Cardiac septum (tissue), 1 donor: ENCODE data around the gene GLS2. TPM values are rescaled to one million over a fixed set of nuclear protein-coding genes. Genes with fewer than 3 reads are reported as not detected.
"Not testable (repeated sequence)": the region's sequence is repeated elsewhere in the genome, so short reads cannot be mapped to it uniquely, and the experiment has no call there.

Source experiments
- DNase-seq: peaks from one replicate; pipeline ENCODE4 v3.0.0-alpha.2; 2020; ENCODE audit warnings: low spot score
- intact Hi-C: fragments of 100-400 bp; cut with DNase I; formaldehyde crosslinking; loops from one replicate; pipeline ENCODE4 v1.14.0; 2022
- long read RNA-seq: library from polyadenylated mRNA; unstranded; transcript quantifications from one replicate; pipeline ENCODE4 v2.0.0, GENCODE V29; 2021
- total RNA-seq: library from RNA; stranded (reverse); fragmentation: NEBNext Ultra II Directional; extraction: Animal tissue kit (Norgen Biotek cat#: 25700); gene quantifications from one replicate; pipeline ENCODE4 v1.2.1, GENCODE V29; 2021
- donor health status: DM: no; HTN: no; CAD: no.

GLS2 gene
- total RNA-seq = 0.38 TPM
- long read RNA-seq, partial matches to known transcripts = 0 of 3 reads
- long read RNA-seq, other reads (novel, unspliced or antisense) = 3 of 3 reads

GRCh38 chr12:56488041-56488955 is at the start of gene GLS2:
Gene GLS2, minus strand, starts transcription at chr12:56488161. Its CDS starts 43 bp downstream, at chr12:56488118.
- intact Hi-C loops = no loop called here
- DNase-seq = peak; percentile 86

- intact Hi-C loops = no loop called here
- no peak for DNase-seq
Observed at GRCh38 chr12:56537546-56537945, 49.6 kb upstream of the GLS2 start.

DNA sequence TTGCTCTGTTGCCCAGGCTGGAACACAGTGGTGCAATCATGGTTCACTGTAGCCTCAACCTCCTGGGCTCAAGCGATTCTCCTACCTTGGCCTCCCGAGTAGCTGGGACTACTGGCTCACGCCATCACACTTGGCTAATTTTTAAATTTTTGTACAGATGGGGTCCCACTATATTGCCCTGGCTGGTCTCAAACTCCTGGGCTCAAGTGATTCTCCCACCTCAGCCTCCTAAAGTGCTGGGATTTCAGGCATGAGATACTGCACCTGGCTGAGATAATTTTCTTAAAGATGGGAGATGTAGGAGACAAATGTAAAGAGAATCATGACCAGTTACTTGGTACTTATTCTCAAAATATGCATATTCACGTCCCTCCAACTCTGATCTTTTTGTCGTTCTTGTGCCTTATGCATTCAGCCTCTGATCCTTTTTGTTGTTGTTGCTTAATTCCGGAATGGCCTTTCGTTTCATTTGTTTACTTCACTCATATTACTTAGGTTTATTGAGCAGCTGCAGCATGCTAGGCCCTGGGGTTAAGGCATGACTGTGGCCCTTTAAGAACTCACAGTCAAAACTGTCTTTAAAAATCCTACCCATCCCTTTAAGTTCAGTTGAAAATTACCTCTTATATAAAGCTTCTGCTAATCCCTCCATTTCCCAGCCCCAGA is 42.6 kb upstream of the GLS2 start:
- intact Hi-C loops = no loop called here

DNA sequence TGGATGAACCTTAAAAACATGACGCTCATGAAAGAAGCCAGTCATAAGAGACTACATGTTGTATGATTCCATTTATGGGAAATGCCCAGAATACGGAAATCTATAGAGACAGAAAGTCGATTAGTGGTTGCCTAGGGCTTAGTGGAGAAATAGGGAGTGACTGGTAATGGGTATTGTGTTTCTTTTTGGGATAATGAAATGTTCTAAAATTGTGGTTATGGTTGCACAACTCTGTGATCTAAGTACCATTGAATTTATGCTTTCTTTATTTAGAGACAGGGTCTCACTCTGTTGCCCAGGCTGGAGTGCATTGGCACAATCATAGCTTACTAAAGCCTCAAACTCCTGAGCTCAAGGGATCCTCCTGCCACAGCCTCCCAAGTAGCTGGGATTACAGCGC is 41.7 kb upstream of the GLS2 start:
- no peak for DNase-seq
- intact Hi-C loops = no loop called here

More for the DNA sequence above, 42.6 kb upstream of the GLS2 start:
- DNase-seq = no peak

- intact Hi-C loops = no loop called here
- DNase-seq = no peak
Observed at GRCh38 chr12:56528846-56529245, 40.9 kb upstream of the GLS2 start.

- intact Hi-C loops = loop anchor here (2.0 kb wide), 1 partner anchor 114 kb away; no protein-coding TSS in a partner anchor
- no peak for DNase-seq
Observed at GRCh38 chr12:56522411-56523193, 34.6 kb upstream of the GLS2 start.

DNA sequence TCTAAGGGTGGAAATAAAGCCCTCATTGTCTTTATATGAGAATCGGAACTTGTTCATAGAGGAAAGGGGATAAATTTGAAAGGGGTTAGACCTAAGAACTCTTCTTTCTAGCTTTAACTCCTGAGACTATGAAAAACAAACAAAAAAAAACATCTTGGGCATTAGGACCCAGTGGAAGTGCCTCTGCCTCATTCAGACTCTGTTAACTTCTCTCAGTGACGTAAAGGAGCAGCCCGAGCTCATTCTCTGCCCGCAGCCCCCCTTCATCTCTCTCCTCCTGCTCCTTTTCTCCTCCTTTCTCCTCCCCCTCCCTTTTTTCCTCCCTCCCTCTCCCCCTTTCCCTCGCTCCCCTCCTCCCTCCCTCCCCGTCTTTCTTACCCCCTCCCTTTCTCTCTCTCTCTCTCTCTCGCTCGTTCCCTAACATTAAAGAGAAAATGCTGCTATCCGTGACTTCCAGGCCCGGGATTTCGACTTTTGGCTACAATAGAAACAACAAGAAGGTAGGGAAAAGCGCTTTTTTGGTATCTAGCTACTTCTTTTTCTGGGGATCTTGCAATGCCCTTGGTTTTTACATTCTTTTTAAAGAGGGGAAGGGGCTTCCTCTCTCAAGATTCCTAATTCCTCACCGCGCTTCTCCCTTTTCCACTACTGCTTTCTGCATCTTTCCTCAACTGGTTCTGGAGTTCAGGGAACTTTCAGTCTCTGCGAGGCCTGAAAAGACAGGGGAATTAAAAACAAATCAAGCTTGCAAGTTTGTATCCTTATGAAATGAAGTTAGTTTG is 33.8 kb upstream of the GLS2 start, which contains the start of gene RBMS2:
RBMS2 (plus strand) TSS at position 231 of the 782 bp plus-strand sequence; CDS start at position 435, 204 bp downstream.
- intact Hi-C loops = loop anchor here (2.0 kb wide), 1 partner anchor 115 kb away; no protein-coding TSS in a partner anchor
- DNase-seq = peak; percentile 82

DNA sequence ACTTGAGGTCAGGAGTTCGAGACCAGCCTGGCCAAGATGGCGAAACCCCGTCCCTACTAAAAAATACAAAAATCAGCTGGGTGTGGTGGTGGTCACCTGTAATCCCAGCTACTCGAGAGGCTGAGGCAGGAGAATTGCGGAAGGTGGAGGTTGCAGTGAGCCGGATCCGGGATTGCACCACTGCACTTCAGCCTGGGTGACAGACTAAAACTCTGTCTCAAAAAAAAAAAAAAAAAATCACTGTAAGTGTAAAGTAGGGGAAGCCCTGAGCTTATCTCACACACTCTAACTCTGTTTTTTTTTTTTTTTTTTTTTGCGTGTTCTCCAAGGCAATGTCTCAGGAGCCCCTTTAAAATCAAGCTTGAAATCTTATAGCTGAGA is 33.2 kb upstream of the GLS2 start:
- intact Hi-C loops = no loop called here
- DNase-seq = no peak

DNA sequence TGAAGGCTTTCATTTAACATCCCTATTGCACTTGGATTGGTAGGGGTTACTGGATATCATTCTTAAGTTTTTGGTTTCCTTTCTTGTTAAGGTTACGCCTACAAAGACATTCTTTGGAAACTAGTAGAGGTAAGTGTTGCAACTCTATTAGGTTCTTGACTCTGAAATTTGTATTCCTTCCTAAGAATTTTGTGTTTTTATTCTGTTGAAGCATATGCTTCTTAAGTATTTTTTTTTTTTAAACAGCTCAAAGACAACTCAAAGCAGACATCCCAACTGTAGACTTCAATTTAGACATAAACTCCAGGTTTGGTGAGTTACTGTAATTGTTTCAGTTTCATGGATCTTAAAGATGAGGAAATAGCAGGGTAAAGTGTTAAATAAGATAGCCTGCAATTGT is 32.5 kb upstream of the GLS2 start:
- intact Hi-C loops = loop anchor here (1.0 kb wide), 1 partner anchor 45 kb away; no protein-coding TSS in a partner anchor
- DNase-seq = no peak

DNA sequence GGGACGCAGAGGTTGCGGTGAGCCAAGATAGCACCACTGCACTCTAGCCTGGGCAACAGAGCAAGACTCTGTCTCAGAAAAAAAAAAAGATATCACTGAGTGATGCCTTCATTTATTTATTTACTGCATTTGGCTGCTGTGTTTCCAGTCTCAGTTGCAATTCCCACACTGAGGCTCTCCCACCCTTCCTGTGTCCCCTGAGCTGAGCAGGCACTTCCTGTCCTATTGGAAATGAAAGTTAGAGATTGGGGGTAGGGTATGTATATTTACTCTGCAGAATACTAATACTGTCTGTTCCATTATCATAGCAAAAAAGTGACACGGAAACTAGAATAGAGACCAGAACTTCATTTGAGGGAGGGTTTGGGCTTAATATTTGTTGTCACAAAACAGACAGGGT is 32.1 kb upstream of the GLS2 start:
- DNase-seq = no peak
- intact Hi-C loops = loop anchor here (1.0 kb wide), 1 partner anchor 45 kb away; no protein-coding TSS in a partner anchor

DNA sequence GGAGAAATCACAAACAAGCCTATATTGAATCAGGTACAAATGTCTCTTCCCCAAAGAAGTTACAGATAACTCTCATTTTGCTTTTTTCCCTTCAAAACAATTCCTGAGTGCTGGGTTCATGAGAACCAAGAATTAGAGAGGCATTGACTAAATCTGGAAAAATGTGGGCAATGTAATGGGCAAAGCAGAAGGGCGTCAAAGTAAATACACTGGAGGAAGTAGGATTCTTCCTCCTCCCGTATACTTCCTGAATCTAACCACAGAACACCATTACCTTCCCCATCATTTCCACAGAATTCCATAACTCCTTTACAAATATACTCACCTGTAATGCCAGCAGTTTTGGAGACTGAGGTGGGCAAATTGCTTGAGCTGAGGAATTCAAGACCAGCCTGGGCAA is 30.6 kb upstream of the GLS2 start:
- no peak for DNase-seq
- intact Hi-C loops = no loop called here

DNA sequence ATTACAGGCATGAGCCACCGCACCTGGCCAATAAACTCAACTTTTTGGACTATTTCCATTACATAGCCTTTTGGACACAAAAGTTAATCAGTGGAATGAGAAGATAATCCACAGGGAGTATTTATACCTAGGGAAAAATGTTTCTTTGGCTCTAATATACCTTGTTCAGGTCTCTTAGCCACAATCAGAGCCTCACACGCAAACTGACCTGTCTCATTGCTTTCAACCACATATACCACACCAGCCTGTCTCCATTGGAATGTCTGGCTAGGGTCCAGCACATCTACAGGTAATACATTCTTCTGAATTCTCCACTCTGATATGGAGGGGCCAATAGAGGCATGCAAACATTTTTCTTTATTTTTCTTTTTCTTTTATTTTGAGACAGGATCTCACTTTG is 29.9 kb upstream of the GLS2 start:
- intact Hi-C loops = no loop called here
- no peak for DNase-seq

- intact Hi-C loops = loop anchor here (2.0 kb wide), 2 partner anchors 59 to 123 kb away; no protein-coding TSS in a partner anchor
- not testable (repeated sequence) for DNase-seq
Observed at GRCh38 chr12:56514014-56514318, 26.0 kb upstream of the GLS2 start.

GRCh38 chr12:56510786-56511185 is 22.8 kb upstream of the GLS2 start:
- no peak for DNase-seq
- intact Hi-C loops = no loop called here

DNA sequence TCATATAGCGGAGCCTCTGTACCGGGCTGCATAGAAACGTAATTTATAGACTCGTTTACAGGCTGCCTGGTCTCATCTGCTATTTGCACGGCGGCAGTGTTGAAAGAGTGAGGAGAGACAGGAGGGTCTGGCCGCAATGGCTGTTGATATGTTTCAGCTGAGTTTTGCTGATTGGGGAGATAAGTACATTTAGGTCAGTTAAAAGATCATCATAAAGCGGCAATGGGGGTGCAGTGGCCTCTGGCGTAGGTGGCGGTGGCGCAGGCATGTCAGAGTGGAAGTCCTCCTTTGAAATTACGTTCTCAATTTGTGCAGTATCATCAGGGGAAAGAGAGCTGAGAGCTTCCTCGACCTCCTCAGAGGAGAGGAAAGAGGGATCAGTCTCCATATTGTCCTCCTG is 11.9 kb upstream of the GLS2 start:
- DNase-seq = peak; percentile 27
- intact Hi-C loops = not testable (repeated sequence)

DNA sequence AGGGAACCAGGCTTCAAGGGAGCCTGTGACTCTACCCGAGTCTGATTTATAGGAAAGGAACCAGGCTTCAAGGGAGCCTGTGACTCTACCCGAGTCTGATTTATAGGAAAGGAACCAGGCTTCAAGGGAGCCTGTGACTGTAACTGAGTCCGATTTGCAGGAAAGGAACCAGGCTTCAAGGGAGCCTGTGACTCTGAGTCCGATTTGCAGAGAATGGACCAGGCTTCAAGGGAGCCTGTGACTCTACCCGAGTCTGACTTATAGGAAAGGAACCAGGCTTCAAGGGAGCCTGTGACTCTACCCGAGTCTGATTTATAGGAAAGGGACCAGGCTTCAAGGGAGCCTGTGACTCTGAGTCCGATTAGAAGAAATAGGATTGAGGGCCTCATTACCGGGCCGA is 11.5 kb upstream of the GLS2 start:
- DNase-seq, intact Hi-C loops: not testable (repeated sequence)

DNA sequence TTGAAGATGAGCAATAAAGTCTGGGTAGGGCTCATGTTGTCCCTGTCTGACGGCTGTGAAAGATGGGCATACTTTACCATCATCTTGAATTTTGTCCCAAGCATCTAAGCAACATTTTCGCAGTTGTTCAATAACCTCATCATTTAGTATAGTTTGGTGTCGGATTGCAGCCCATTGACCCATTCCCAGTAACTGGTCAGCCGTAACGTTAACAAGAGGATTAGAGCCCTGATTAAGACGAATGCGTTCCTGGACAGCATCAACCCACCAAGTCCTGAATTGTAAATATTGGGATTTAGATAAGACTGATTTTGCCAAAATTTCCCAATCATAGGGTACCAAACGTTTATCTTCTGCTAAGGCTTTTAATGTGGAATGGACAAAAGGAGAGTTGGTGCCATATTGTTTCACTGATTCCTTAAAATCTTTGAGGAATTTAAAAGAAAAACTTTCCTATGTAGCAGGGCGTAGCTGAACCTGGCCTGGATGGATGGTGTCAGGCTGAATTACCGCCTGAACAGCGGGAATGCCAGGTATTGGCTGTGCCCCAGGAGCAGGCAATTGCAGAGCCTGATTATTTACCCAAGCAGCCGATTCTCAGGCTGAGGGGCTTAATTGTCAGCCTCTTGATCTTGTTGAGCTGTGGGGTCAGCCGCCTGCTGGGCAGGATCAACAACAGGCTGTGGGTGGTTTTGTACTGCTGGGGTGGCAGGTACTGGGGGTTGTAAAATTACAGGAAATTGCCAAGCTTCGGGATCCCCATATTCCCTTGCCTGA is 10.4 kb upstream of the GLS2 start:
- peak; percentile 27 for DNase-seq
- intact Hi-C loops = not testable (repeated sequence)

GRCh38 chr12:56496704-56497103 is 8.7 kb upstream of the GLS2 start:
- peak; percentile 82 for DNase-seq
- intact Hi-C loops = not testable (repeated sequence)
